NCI-H524 treated with DMSO at 0.1 percent for 48 hours (cell line): Measurements from ENCODE around the gene ZNF300.
"Not testable (repeated sequence)": the region's sequence is repeated elsewhere in the genome, so short reads cannot be mapped to it uniquely, and the experiment has no call there.

Experiments
- DNase-seq: peaks from one replicate; lab custom pipeline; 2025; lab: John Stamatoyannopoulos, UW

ZNF300 gene

DNA sequence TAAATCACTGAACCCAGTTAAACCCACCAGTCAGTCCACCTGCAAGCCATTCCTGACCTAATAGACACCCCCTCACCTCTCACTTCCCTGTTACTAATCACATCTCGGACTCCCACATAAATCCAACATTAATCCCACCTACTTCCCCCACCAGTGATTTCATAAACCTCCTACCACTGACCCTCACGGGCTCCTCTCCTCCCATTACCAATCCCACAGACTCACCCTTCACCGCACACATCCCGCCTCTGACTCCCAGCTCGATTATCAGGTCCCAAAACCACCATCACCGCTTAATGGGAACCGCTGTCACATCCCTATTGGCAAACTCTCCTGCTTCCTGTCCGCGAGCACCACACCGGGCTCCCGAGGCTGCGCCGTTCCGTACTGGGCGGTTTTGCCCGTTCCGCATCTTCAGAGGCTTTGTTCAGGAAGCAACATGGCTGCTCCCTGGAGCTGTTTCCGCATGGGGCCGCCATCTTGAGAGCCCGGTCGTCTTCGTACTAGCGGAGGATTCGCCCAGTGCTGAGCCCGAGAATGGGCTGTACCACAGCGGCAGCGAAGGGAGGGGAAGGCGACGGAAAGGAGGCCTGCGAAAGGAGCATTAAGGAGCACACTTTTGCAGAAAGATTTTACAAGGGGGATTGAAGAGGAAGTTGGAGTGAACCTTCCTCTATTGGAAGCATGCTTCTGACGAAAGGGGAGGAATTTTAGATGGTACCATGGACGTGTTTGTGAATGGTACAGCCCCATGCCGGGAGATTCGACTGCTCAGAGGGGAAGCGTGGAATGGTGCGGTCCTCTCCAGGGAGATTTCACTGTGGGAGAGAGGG, at the start of gene ZNF300:
ZNF300 (minus strand) TSS at position 502 of the 833 bp plus-strand sequence. CDS start 1,825 bp downstream, outside the sequence.
- DNase-seq: peak; percentile 65

- no peak for DNase-seq
Observed at GRCh38 chr5:150948539-150948938, 43.8 kb upstream of the ZNF300 start.

DNA sequence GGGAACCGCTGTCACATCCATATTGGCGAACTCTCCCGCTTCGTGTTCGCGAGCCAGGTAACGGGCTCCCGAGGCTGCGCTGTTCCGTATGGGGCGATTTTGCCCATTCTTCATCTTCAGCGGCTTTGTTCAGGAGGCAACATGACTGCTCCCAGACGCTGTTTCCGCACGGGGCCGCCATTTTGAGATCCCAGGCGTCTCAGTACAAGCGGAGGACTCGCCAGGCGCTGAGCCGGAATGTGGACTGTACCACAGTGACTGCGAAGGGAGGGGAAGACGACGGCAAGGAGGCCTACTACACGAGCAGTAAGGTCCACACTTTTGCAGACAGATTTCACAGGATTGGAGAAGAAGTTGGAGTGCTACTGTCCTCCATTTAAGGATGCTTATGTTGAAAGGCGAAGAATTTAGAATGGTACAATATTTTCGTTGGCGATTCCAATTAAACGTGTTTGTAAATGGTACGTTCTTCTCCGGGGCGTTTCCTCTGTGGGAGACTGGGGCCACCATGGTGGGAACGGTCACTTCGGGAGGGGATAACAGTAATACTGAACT, 41.6 kb upstream of the ZNF300 start:
- DNase-seq: no peak

DNA sequence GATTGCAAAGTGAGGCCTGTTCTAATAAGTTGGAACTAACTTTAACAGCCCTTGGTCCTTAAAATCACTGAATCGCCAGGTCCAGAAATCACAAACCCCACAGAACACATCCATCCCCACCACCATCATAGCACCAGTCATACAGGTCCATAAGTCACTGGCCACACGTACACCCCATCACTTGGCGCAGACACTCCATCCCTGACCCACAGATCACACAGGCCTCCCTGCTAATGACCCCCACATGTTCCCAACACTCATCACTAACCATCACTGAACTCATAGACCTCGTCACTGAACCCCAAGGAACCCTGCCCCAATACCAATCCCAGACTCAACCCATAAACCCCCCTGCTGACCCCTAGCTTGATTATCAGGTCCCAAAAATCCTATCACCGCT, 41.2 kb upstream of the ZNF300 start:
- no peak for DNase-seq

GRCh38 chr5:150945486-150945885, 40.7 kb upstream of the ZNF300 start:
- no peak for DNase-seq

- no peak for DNase-seq
Observed at GRCh38 chr5:150931368-150931965, 26.7 kb upstream of the ZNF300 start.

- DNase-seq: no peak
Observed at GRCh38 chr5:150918613-150919012, 13.8 kb upstream of the ZNF300 start.

DNA sequence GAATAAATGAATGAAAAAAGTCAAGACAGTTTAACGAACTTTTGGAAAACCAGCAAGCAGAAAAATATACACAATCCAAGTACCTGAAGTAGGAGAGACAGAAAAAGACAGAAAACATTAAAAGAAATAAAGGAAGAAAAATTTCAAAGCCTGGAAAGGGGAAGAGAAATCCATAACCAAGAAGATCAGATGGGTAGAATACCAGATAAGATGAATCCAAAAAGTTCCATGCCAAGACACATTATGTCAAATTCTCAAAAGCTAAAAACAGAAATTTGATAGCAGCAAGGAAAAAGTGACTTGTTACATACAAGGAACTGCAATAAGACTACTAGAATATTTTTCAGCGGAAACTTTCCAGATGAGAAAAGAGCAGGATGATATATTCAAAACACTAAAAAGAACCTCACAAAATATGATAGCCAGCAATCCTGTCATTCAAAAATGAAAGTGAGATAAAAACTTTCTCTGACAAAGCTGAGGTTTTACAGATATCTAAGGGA, 7.6 kb upstream of the ZNF300 start:
- DNase-seq: no peak

- no peak for DNase-seq
Observed at GRCh38 chr5:150905312-150905683, 518 bp upstream of the ZNF300 start.

GRCh38 chr5:150901446-150901845, 3.3 kb downstream of the ZNF300 start:
- DNase-seq: no peak

GRCh38 chr5:150895431-150896428, 9.1 kb downstream of the ZNF300 start:
- no peak for DNase-seq

GRCh38 chr5:150879358-150879757, 25.4 kb downstream of the ZNF300 start:
- no peak for DNase-seq

DNA sequence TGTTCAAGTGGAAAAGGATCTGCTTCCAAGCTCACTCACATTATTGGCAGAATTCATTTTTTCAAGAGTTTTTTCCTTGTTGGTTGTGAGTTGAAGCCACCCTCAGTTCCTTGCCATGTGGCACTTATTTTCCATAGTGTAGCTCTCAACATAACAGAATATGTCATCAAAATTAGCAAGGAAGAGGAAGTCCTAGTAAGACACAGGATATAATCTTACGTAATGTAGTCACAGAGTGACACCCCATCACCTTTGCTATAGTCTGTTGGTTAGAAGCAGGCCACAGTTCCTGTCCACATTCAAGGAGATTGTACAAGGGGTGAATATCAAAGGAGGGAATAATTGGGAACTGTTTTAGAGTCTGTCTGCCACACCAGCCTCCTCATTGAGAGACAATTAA, 42.7 kb downstream of the ZNF300 start:
- no peak for DNase-seq

- no peak for DNase-seq
Observed at GRCh38 chr5:150860246-150860821, 44.4 kb downstream of the ZNF300 start.

GRCh38 chr5:150856700-150857099, 48.1 kb downstream of the ZNF300 start:
- not testable (repeated sequence) for DNase-seq

DNA sequence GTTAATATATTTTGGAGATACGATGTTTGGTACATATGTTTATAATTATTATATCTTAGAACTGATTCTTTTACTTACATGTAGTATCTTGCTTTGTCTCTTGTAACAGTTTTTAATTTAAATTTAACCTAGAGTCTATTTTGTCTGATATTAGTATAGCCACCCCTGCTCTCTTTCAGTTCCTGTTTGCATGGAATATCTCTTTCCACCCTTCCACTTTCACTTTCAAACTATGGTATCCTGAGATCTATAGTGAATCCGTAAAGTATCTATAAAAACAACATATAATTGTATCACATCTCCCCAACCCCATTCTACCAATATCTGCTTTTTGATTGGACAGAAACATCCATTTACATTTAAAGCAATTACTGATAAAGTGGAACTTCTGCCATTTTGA, 51.2 kb downstream of the ZNF300 start:
- no peak for DNase-seq

DNA sequence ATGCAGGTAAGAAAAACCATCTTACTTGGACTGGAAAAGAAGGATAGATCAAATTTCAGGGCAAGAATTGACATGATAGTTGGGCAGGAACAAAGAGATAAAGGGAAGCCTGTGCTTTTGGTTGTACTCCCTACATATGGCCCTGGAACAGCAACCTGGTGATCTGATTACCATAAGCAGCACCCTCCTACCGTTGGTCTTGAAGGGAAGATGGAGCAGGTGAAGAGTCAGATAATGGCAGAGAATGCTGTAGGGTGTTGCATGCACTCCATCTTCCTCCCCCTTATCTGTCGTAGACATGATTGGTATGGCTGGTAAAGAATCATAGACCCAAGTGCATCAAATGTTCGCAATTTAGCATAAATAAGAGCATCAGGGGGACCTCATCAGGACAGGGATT, 53.7 kb downstream of the ZNF300 start:
- no peak for DNase-seq

DNA sequence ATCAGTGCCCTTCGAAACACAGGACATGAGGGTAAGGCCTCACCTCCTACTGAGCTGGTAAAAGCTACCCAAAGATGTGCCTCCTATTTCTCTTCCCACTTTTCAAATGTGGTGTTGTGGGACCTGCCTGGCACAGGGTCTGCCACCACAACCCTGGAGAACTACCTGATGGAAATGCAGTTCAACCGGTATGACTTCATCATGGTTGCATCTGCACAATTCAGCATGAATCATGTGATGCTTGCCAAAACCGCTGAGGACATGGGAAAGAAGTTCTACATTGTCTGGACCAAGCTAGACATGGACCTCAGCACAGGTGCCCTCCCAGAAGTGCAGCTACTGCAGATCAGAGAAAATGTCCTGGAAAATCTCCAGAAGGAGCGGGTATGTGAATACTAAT, 56.5 kb downstream of the ZNF300 start:
- no peak for DNase-seq

DNA sequence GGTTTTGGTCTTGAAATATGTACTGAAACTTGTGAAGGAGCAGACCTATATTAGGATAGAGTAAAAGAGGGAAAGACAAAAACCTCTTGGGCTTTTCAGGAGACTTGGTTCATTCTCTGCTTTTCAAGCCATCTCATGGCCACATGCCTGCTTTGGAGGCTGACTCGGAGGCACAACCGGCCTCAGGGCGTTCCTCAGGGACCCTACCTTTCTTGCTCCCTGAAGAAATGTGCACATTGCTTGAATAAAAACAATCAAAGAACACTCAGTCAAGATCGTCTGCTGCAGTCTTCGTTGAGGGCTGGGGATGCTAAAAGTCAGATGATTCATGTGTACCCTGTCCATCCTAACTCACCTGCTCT, 57.5 kb downstream of the ZNF300 start:
- DNase-seq: no peak

GRCh38 chr5:150846654-150847333, 58.0 kb downstream of the ZNF300 start:
- DNase-seq: peak; percentile 51

- not testable (repeated sequence) for DNase-seq
Observed at GRCh38 chr5:150846308-150846653, 58.5 kb downstream of the ZNF300 start, which contains the start of gene IRGM. TSS of gene IRGM (plus strand) at chr5:150846521. CDS start at chr5:150848124, 1,603 bp downstream.
